ENCODE data around the gene VWC2.

The VWC2 gene

GRCh38 chr7:49928787-49929186, 155.3 kb downstream of the VWC2 start:
- H3K4me3 ChIP-seq (ENCODE audit: low read length, poor library complexity, severe bottlenecking), result no peak overlapping the region
- no peaks in the 10 kb centered on the region for H3K27me3 ChIP-seq (ENCODE audit: insufficient read depth, low read length, poor library complexity, severe bottlenecking)
- H3K9ac ChIP-seq (ENCODE audit: low read depth, low read length, poor library complexity, severe bottlenecking), result no peak overlapping the region
- no peaks in the 10 kb centered on the region for H3K9me2 ChIP-seq (replicated peaks; ENCODE audit: low read depth, low read length)
- no peaks in the 10 kb centered on the region for H3K79me2 ChIP-seq (ENCODE audit: insufficient read depth, low read length)
- H3K4me1 ChIP-seq (ENCODE audit: insufficient read depth, low read length, poor library complexity, severe bottlenecking), result no peaks in the 10 kb centered on the region
- no peaks in the 10 kb centered on the region for H4K20me1 ChIP-seq (ENCODE audit: insufficient read depth, low read length, poor library complexity, severe bottlenecking)
- no peaks in the 10 kb centered on the region for H3F3A ChIP-seq (ENCODE audit: low read depth)
- H3K9me3 ChIP-seq (ENCODE audit: insufficient read depth, low read depth, low read length), result no peaks in the 10 kb centered on the region
- H2AFZ ChIP-seq (ENCODE audit: low read length), result no peak overlapping the region
- no peak overlapping the region for H3K4me2 ChIP-seq (ENCODE audit: low read depth, low read length, poor library complexity, severe bottlenecking)
- H3K36me3 ChIP-seq (ENCODE audit: insufficient read depth, low read length), result no peaks in the 10 kb centered on the region
- TF ChIP-seq CTCF (conservative IDR thresholded peaks at IDR 0.05; ENCODE audit: low read length) (no peak), EZH2phosphoT487 (IDR thresholded peaks at IDR 0.05; ENCODE audit: borderline replicate concordance) (no peak)

GRCh38 chr7:49931627-49932026, 158.2 kb downstream of the VWC2 start:
- no peak overlapping the region for H3K4me3 ChIP-seq (ENCODE audit: low read length, poor library complexity, severe bottlenecking)

GRCh38 chr7:49937608-49938007, 164.2 kb downstream of the VWC2 start:
- no peak overlapping the region for H3K9ac ChIP-seq (ENCODE audit: low read depth, low read length, poor library complexity, severe bottlenecking)
- no peak overlapping the region for H3K4me2 ChIP-seq (ENCODE audit: low read depth, low read length, poor library complexity, severe bottlenecking)
- H2AFZ ChIP-seq (ENCODE audit: low read length), result no peak overlapping the region
- no peaks in the 10 kb centered on the region for H3K9me2 ChIP-seq (replicated peaks; ENCODE audit: low read depth, low read length)
- no peak for TF ChIP-seq CTCF (conservative IDR thresholded peaks at IDR 0.05; ENCODE audit: low read length)
- no peaks in the 10 kb centered on the region for H3K9me3 ChIP-seq (ENCODE audit: insufficient read depth, low read depth, low read length)
- no peaks in the 10 kb centered on the region for H4K20me1 ChIP-seq (ENCODE audit: insufficient read depth, low read length, poor library complexity, severe bottlenecking)
- no peaks in the 10 kb centered on the region for H3K27me3 ChIP-seq (ENCODE audit: insufficient read depth, low read length, poor library complexity, severe bottlenecking)
- H3F3A ChIP-seq (ENCODE audit: low read depth), result no peaks in the 10 kb centered on the region
- no peaks in the 10 kb centered on the region for H3K79me2 ChIP-seq (ENCODE audit: insufficient read depth, low read length)
- H3K36me3 ChIP-seq (ENCODE audit: insufficient read depth, low read length), result no peaks in the 10 kb centered on the region
- H3K4me1 ChIP-seq (ENCODE audit: insufficient read depth, low read length, poor library complexity, severe bottlenecking), result no peaks in the 10 kb centered on the region
- no peak overlapping the region for H3K4me3 ChIP-seq (ENCODE audit: low read length, poor library complexity, severe bottlenecking)

More at GRCh38 chr7:49931627-49932026, 158.2 kb downstream of the VWC2 start:
- no peaks in the 10 kb centered on the region for H3F3A ChIP-seq (ENCODE audit: low read depth)
- H3K36me3 ChIP-seq (ENCODE audit: insufficient read depth, low read length), result no peaks in the 10 kb centered on the region
- H3K27me3 ChIP-seq (ENCODE audit: insufficient read depth, low read length, poor library complexity, severe bottlenecking), result no peaks in the 10 kb centered on the region
- TF ChIP-seq CTCF (conservative IDR thresholded peaks at IDR 0.05; ENCODE audit: low read length), result no peak
- TF ChIP-seq EZH2phosphoT487 (IDR thresholded peaks at IDR 0.05; ENCODE audit: borderline replicate concordance), result no peak
- H3K9ac ChIP-seq (ENCODE audit: low read depth, low read length, poor library complexity, severe bottlenecking), result no peak overlapping the region
- H4K20me1 ChIP-seq (ENCODE audit: insufficient read depth, low read length, poor library complexity, severe bottlenecking), result no peaks in the 10 kb centered on the region
- no peaks in the 10 kb centered on the region for H3K79me2 ChIP-seq (ENCODE audit: insufficient read depth, low read length)
- no peak overlapping the region for H3K4me2 ChIP-seq (ENCODE audit: low read depth, low read length, poor library complexity, severe bottlenecking)
- no peaks in the 10 kb centered on the region for H3K9me3 ChIP-seq (ENCODE audit: insufficient read depth, low read depth, low read length)
- H2AFZ ChIP-seq (ENCODE audit: low read length), result no peak overlapping the region
- H3K4me1 ChIP-seq (ENCODE audit: insufficient read depth, low read length, poor library complexity, severe bottlenecking), result no peaks in the 10 kb centered on the region
- no peaks in the 10 kb centered on the region for H3K9me2 ChIP-seq (replicated peaks; ENCODE audit: low read depth, low read length)
